Measurements from ENCODE around the gene NT5C1A.

- TF ChIP-seq EZH2 (IDR thresholded peaks at IDR 0.05; ENCODE audit: borderline replicate concordance, insufficient read depth, low read depth, low read length, poor library complexity, severe bottlenecking), result no peak
- TF ChIP-seq CTCF (IDR thresholded peaks at IDR 0.05), result no peak
These were observed 17.6 kb downstream of the NT5C1A start for GRCh38 chr1:39654291-39654690.
